Right renal cortex interstitium (tissue), 3 donors: Measurements from ENCODE around the gene KIF1A. TPM values are rescaled to one million over a fixed set of nuclear protein-coding genes. Genes with fewer than 3 reads are reported as not detected.
"Not testable (repeated sequence)": the region's sequence is repeated elsewhere in the genome, so short reads cannot be mapped to it uniquely, and the experiment has no call there.

Source experiments
- DNase-seq, 3 donors: peaks; one replicate each; pipeline ENCODE4 v3.0.0-alpha.2; 2013; ENCODE audit warnings: low read depth in 3 of 3, low spot score in 2 of 3
- polyA plus RNA-seq, 3 donors: library from polyadenylated mRNA; unstranded; fragments of 120-200 nt; gene quantifications; one replicate each; pipeline ENCODE4 v1.2.1, GENCODE V29; 2013; ENCODE audit not compliant: insufficient read length in 3 of 3

Gene KIF1A
- polyA plus RNA-seq, 3 donors = 7.1 to 9.5 (median 9.0) TPM

- DNase-seq = no peak
These were observed 32.2 kb downstream of the KIF1A start for GRCh38 chr2:240787521-240788472.

GRCh38 chr2:240786871-240787311 is 33.1 kb downstream of the KIF1A start:
- DNase-seq = no peak

GRCh38 chr2:240786355-240786841 is 33.6 kb downstream of the KIF1A start:
- DNase-seq = no peak

- no peak for DNase-seq
These were observed 34.3 kb downstream of the KIF1A start for GRCh38 chr2:240785424-240786335.

- no peak for DNase-seq
These were observed 35.2 kb downstream of the KIF1A start for GRCh38 chr2:240784629-240785423.

GRCh38 chr2:240783819-240784621 is 36.0 kb downstream of the KIF1A start:
- no peak for DNase-seq

- DNase-seq = no peak
These were observed 36.9 kb downstream of the KIF1A start for GRCh38 chr2:240782886-240783818.

GRCh38 chr2:240782221-240782885 is 37.7 kb downstream of the KIF1A start:
- DNase-seq = no peak

- DNase-seq = no peak
These were observed 38.4 kb downstream of the KIF1A start for GRCh38 chr2:240781471-240782220.

- DNase-seq = no peak
These were observed 39.9 kb downstream of the KIF1A start for GRCh38 chr2:240780023-240780700.

- not testable (repeated sequence) for DNase-seq
These were observed 40.7 kb downstream of the KIF1A start for GRCh38 chr2:240779250-240779832.

GRCh38 chr2:240778426-240778825 is 41.6 kb downstream of the KIF1A start:
- DNase-seq = no peak

GRCh38 chr2:240777456-240778212 is 42.4 kb downstream of the KIF1A start:
- DNase-seq = no peak

- peak in 1 of 3 donors; percentile 40 for DNase-seq
These were observed 44.1 kb downstream of the KIF1A start for GRCh38 chr2:240775905-240776304.

- no peak for DNase-seq
These were observed 45.2 kb downstream of the KIF1A start for GRCh38 chr2:240774856-240775255.
